ENCODE results near the gene DOCK10.

- no peak for TF ChIP-seq POLR2A (IDR thresholded peaks at IDR 0.05; ENCODE audit: low read length)
- TF ChIP-seq GATA1 (IDR thresholded peaks at IDR 0.05; ENCODE audit: low read depth, low read length) = no peak
These were observed 166.4 kb downstream of the DOCK10 start for GRCh38 chr2:224875841-224876240.

Measured in erythroblast (primary cell).